Measurements from ENCODE around the gene KRT6C.

The KRT6C gene

GRCh38 chr12:52423035-52423434 is 50.6 kb downstream of the KRT6C start:
- no peaks in the 10 kb centered on the region for H3K4me1 ChIP-seq (ENCODE audit: control insufficient read depth, insufficient read depth, low read length)
- no peak overlapping the region for H3K4me3 ChIP-seq (ENCODE audit: low read length)
- H3K27me3 ChIP-seq (ENCODE audit: control insufficient read depth, insufficient read depth, low read length) = no peaks in the 10 kb centered on the region
- H3K36me3 ChIP-seq (ENCODE audit: control insufficient read depth, insufficient read depth, low read length) = no peaks in the 10 kb centered on the region
- no peak overlapping the region for H3K9ac ChIP-seq (ENCODE audit: low read length)
- no peaks in the 10 kb centered on the region for H3K9me3 ChIP-seq (ENCODE audit: control insufficient read depth, low read length)

- no peaks in the 10 kb centered on the region for H3K9me3 ChIP-seq (ENCODE audit: control insufficient read depth, low read length)
- H3K4me3 ChIP-seq (ENCODE audit: low read length) = no peak overlapping the region
- no peaks in the 10 kb centered on the region for H3K36me3 ChIP-seq (ENCODE audit: control insufficient read depth, insufficient read depth, low read length)
- H3K9ac ChIP-seq (ENCODE audit: low read length) = no peak overlapping the region
- no peaks in the 10 kb centered on the region for H3K4me1 ChIP-seq (ENCODE audit: control insufficient read depth, insufficient read depth, low read length)
- no peaks in the 10 kb centered on the region for H3K27me3 ChIP-seq (ENCODE audit: control insufficient read depth, insufficient read depth, low read length)
These were observed 53.9 kb downstream of the KRT6C start for GRCh38 chr12:52419656-52420055.

- no peaks in the 10 kb centered on the region for H3K4me1 ChIP-seq (ENCODE audit: control insufficient read depth, insufficient read depth, low read length)
- H3K9ac ChIP-seq (ENCODE audit: low read length) = no peak overlapping the region
- no peak overlapping the region for H3K4me3 ChIP-seq (ENCODE audit: low read length)
- no peaks in the 10 kb centered on the region for H3K9me3 ChIP-seq (ENCODE audit: control insufficient read depth, low read length)
- H3K27me3 ChIP-seq (ENCODE audit: control insufficient read depth, insufficient read depth, low read length) = no peaks in the 10 kb centered on the region
- H3K36me3 ChIP-seq (ENCODE audit: control insufficient read depth, insufficient read depth, low read length) = no peaks in the 10 kb centered on the region
These were observed 55.0 kb downstream of the KRT6C start for GRCh38 chr12:52418576-52419110.

All from mucosa of stomach (tissue), 1 donor.